ENCODE measurements around the gene C6orf136. TPM values are rescaled to one million over a fixed set of nuclear protein-coding genes. Genes with fewer than 3 reads are reported as not detected.

Gene C6orf136
- total RNA-seq, 3 donors from 2014 or later (not counting 1 experiment from before 2014, with no cell fraction given): 39.4 to 51.4 (median 50.9) TPM

DNA sequence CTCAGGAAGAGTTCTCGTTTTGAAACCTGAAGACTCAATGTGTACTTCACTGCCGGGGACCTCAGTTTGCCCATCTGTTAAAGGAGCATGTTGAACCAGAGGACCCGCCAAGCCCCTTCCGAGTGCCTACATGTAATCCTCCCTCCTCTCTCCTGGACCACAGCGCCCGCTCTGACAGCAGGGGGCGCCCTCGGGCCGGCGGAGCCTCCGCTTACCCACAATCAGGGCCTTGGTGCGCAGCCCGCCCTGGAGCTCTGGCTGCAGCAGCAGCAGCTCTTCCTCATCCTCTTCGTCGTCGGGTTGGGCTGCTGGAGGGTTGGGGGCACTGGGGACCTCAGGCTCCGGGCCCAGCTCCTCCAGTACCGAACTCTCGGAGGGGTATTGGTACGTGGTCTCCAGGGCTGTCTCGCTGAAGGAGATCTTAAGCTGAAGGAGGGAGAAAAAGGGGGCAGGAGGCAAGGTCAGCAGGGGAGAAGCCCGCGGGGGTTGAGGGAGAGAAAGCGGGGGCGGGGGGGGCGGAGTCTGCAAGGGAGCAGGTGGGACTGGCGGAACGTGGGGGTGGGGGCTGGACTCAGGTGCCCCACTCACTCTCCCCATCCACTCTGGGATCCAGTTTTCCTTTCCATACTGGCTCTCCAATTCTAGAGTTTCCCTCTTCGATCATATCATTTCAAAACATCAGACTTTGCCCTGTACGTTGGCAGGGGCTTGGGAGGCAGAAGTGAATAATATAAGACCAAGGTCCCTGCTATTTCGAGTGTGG, 32.2 kb downstream of the C6orf136 start:
- Mint-ChIP-seq H3K9me3 (no peaks in the 10 kb centered on the region), H3K27me3 (ENCODE audit: low read depth in 2 of 2) (no peaks in the 10 kb centered on the region), H3K4me3 (peak overlapping the region; percentile 79), H3K4me1 (peaks cover 45 to 65% of the 10 kb centered on the region in 2 donors), H3K36me3 (peaks cover 15% of the 10 kb centered on the region), H3K27ac (peak overlapping the region; percentile 91 to 98)
- peak; percentile 95 for TF ChIP-seq CTCF (IDR thresholded peaks at IDR 0.05)
- Histone ChIP-seq H3K4me1 (ENCODE audit: control insufficient read depth, insufficient read depth, low read length) (peaks cover 47% of the 10 kb centered on the region), H3K4me3 (ENCODE audit: low read length) (peak overlapping the region; percentile 15), H3K9me3 (ENCODE audit: control insufficient read depth, insufficient read depth, low read length) (no peaks in the 10 kb centered on the region), H3K27me3 (ENCODE audit: control insufficient read depth, insufficient read depth, low read length) (no peaks in the 10 kb centered on the region), H3K36me3 (ENCODE audit: control insufficient read depth, insufficient read depth, low read length) (peaks cover 45% of the 10 kb centered on the region), H3K27ac (ENCODE audit: low read length) (peak overlapping the region; percentile 59)
- intact Hi-C loops (cut with micrococcal nuclease): loop anchor here (1.0 kb wide), 1 partner anchor 43 kb away; no protein-coding TSS in a partner anchor
- 6% methylated on average over 25 of the region's 31 CpGs for WGBS (ENCODE audit: insufficient coverage)
- DNase-seq: peak; percentile 94 to 95
- ATAC-seq: peak; percentile 35 to 69 (median 48)

- Histone ChIP-seq H3K27ac (ENCODE audit: low read length) (peak overlapping the region; percentile 59), H3K4me3 (ENCODE audit: low read length) (peak overlapping the region; percentile 1), H3K27me3 (ENCODE audit: control insufficient read depth, insufficient read depth, low read length) (no peaks in the 10 kb centered on the region), H3K9me3 (ENCODE audit: control insufficient read depth, insufficient read depth, low read length) (no peaks in the 10 kb centered on the region), H3K4me1 (ENCODE audit: control insufficient read depth, insufficient read depth, low read length) (peaks cover 47% of the 10 kb centered on the region), H3K36me3 (ENCODE audit: control insufficient read depth, insufficient read depth, low read length) (peaks cover 45% of the 10 kb centered on the region)
- peak in 1 of 2 donors; percentile 27 for DNase-seq
- Mint-ChIP-seq H3K4me3 (peak overlapping the region; percentile 96), H3K36me3 (peaks cover 19% of the 10 kb centered on the region), H3K27ac (peak overlapping the region; percentile 91 to 98), H3K4me1 (peaks cover 48 to 71% of the 10 kb centered on the region in 2 donors), H3K9me3 (no peaks in the 10 kb centered on the region), H3K27me3 (ENCODE audit: low read depth in 2 of 2) (no peaks in the 10 kb centered on the region)
- 43% methylated on average over 6 of the region's 7 CpGs for WGBS (ENCODE audit: insufficient coverage)
- ATAC-seq: no peak
- no peak for TF ChIP-seq CTCF (IDR thresholded peaks at IDR 0.05)
- intact Hi-C loops (cut with micrococcal nuclease): loop anchor here (1.0 to 5.0 kb wide), 2 partner anchors 42 to 197 kb away; no protein-coding TSS in a partner anchor
These were observed 33.0 kb downstream of the C6orf136 start for GRCh38 chr6:30679765-30680535.

GRCh38 chr6:30681766-30682142, 34.8 kb downstream of the C6orf136 start:
- peaks cover 34% of the 10 kb centered on the region for H3K36me3 ChIP-seq (ENCODE audit: control insufficient read depth, insufficient read depth, low read length)
- Mint-ChIP-seq H3K36me3 (peaks cover 14% of the 10 kb centered on the region), H3K9me3 (no peaks in the 10 kb centered on the region), H3K27me3 (ENCODE audit: low read depth in 2 of 2) (no peaks in the 10 kb centered on the region), H3K27ac (peak overlapping the region; percentile 91 to 98), H3K4me1 (peaks cover 52 to 79% of the 10 kb centered on the region in 2 donors), H3K4me3 (peak overlapping the region; percentile 96)
- ATAC-seq (no peak), DNase-seq (peak in 1 of 2 donors; percentile 37)
- H3K27ac ChIP-seq (ENCODE audit: low read length): peak overlapping the region; percentile 84
- no peaks in the 10 kb centered on the region for H3K9me3 ChIP-seq (ENCODE audit: control insufficient read depth, insufficient read depth, low read length)
- intact Hi-C loops (cut with micrococcal nuclease): loop anchor here (1.0 to 5.0 kb wide), 2 partner anchors 36 to 196 kb away; partner anchors contain the start of gene MDC1
- TF ChIP-seq CTCF (IDR thresholded peaks at IDR 0.05): no peak
- peak overlapping the region; percentile 96 for H3K4me3 ChIP-seq (ENCODE audit: low read length)
- 8% methylated on average over 3 of the region's 4 CpGs for WGBS (ENCODE audit: insufficient coverage)
- peaks cover 61% of the 10 kb centered on the region for H3K4me1 ChIP-seq (ENCODE audit: control insufficient read depth, insufficient read depth, low read length)
- no peaks in the 10 kb centered on the region for H3K27me3 ChIP-seq (ENCODE audit: control insufficient read depth, insufficient read depth, low read length)
